AG04450 (cell line): ENCODE data around the gene PRICKLE3. TPM values are rescaled to one million over a fixed set of nuclear protein-coding genes. Genes with fewer than 3 reads are reported as not detected.

ENCODE experiments used
- CTCF ChIA-PET: fragments of 300-600, 350-600 bp; formaldehyde crosslinking; extraction: SDS; loops from one replicate; lab custom pipeline; 2022; ENCODE audit warnings: antibody characterized with exemption, inconsistent platforms; lab: Charles Lee
- POLR2A ChIA-PET: fragments of 350-600 bp; formaldehyde crosslinking; extraction: SDS; loops from one replicate; lab custom pipeline; 2021; ENCODE audit warnings: antibody characterized with exemption, inconsistent platforms; lab: Yijun Ruan, JAX
- DNase-seq: peaks from one replicate; pipeline ENCODE4 v3.0.0-alpha.2; 2011; ENCODE audit warnings: low read depth, low spot score
- H3K27ac ChIP-seq: one replicate; pipeline ENCODE4 v1.5.1; 2012; ENCODE audit warnings: low read depth, low read length, control low read depth
- H3K27me3 ChIP-seq: one replicate; pipeline ENCODE4 v1.6.0; 2012; ENCODE audit warnings: low read length; ENCODE audit not compliant: control insufficient read depth, insufficient read depth
- H3K4me3 ChIP-seq: 2 replicates; pipeline ENCODE4 v1.5.1; 2011; ENCODE audit warnings: mild to moderate bottlenecking, low read depth, low read length, control low read depth
- H3K9me3 ChIP-seq: 2 replicates; pipeline ENCODE4 v1.5.1; 2012; ENCODE audit warnings: low read length; ENCODE audit not compliant: control insufficient read depth, insufficient read depth
- polyA plus RNA-seq: library from polyadenylated mRNA; depleted of rRNA; stranded (reverse); fragments of >200 nt; gene quantifications from 2 replicates; pipeline ENCODE4 v1.2.3, GENCODE V29; 2011
- TF ChIP-seq, protein P1 (sequence below): IDR thresholded peaks from 2 replicates; pipeline ENCODE4 v1.5.1; 2011; ENCODE audit warnings: low read depth, low read length, control low read depth, inconsistent platforms

Gene PRICKLE3
- polyA plus RNA-seq, 1 experiment: 3.6 TPM

DNA sequence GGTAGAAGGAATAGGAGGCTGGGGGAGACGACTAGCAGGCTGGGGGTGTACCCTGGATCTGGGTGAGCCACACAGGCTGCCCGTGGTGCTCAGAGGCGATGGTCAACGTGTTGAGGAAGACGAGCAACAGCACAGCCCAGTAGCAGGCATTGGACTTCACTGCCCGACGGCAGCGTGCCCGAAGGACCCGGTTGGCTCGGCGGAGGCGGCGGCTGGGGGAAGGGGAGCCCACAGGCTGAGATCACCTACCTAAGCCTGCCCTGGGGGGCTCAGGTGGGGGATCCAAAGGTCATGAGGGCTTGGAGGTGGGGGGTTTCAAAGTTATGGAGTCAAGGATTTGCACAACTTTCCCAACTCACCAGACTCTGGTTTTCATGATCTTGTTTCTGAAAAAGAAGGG, 39.7 kb upstream of the PRICKLE3 start:
- POLR2A ChIA-PET: no interaction called here

DNA sequence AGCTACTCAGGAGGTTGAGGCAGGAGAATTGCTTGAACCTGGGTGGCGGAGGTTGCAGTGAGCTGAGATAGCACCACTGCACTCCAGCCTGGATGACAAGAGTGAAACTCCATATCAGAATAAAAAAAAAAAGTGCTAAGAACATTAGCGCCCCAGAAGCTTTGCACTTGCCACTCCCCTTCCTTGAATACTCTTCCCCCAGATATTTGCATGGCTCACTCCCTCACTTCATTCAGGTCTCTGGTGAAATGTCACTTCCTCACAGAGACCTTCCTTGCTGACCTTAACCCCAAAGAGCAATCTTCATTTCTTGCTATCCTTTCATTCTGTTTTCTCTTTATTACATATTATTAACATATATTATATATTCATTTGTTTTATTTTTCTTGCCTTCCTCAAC, 35.7 kb upstream of the PRICKLE3 start:
- no peak overlapping the region for H3K4me3 ChIP-seq
- POLR2A ChIA-PET: no interaction called here
- no peaks in the 10 kb centered on the region for H3K9me3 ChIP-seq
- H3K27ac ChIP-seq: no peak overlapping the region
- no peaks in the 10 kb centered on the region for H3K27me3 ChIP-seq
- DNase-seq: no peak
- TF ChIP-seq, protein P1, sequence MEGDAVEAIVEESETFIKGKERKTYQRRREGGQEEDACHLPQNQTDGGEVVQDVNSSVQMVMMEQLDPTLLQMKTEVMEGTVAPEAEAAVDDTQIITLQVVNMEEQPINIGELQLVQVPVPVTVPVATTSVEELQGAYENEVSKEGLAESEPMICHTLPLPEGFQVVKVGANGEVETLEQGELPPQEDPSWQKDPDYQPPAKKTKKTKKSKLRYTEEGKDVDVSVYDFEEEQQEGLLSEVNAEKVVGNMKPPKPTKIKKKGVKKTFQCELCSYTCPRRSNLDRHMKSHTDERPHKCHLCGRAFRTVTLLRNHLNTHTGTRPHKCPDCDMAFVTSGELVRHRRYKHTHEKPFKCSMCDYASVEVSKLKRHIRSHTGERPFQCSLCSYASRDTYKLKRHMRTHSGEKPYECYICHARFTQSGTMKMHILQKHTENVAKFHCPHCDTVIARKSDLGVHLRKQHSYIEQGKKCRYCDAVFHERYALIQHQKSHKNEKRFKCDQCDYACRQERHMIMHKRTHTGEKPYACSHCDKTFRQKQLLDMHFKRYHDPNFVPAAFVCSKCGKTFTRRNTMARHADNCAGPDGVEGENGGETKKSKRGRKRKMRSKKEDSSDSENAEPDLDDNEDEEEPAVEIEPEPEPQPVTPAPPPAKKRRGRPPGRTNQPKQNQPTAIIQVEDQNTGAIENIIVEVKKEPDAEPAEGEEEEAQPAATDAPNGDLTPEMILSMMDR: no peak
- CTCF ChIA-PET: no interaction called here

More for the DNA sequence above, 39.7 kb upstream of the PRICKLE3 start:
- Histone ChIP-seq H3K4me3 (no peak overlapping the region), H3K27me3 (no peaks in the 10 kb centered on the region), H3K9me3 (no peaks in the 10 kb centered on the region), H3K27ac (no peak overlapping the region)
- CTCF ChIA-PET: no interaction called here
- no peak for DNase-seq
- TF ChIP-seq, protein P1: no peak

DNA sequence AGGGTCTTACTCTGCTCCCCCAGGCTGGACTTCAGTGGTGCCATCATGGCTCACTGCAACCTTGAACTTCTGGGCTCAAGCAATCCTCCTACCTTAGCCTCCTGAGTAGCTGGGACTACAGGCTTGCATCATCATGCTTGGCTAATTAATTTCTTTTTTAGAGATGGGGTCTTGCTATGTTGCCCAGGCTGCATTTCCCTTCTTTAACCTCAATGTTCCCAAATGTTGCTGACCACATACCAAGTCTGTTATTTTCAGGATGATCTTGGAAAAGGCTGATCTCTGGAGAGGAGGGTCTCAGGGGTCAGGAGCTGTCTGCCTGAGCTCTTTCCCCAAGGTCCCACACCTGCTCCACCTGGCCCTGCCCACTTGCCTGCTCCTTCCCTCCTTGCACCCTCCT, 33.9 kb upstream of the PRICKLE3 start:
- CTCF ChIA-PET: no interaction called here
- no peaks in the 10 kb centered on the region for H3K27me3 ChIP-seq
- DNase-seq: no peak
- TF ChIP-seq, protein P1: no peak
- H3K9me3 ChIP-seq: no peaks in the 10 kb centered on the region
- no peak overlapping the region for H3K4me3 ChIP-seq
- no peak overlapping the region for H3K27ac ChIP-seq
- POLR2A ChIA-PET: no interaction called here

DNA sequence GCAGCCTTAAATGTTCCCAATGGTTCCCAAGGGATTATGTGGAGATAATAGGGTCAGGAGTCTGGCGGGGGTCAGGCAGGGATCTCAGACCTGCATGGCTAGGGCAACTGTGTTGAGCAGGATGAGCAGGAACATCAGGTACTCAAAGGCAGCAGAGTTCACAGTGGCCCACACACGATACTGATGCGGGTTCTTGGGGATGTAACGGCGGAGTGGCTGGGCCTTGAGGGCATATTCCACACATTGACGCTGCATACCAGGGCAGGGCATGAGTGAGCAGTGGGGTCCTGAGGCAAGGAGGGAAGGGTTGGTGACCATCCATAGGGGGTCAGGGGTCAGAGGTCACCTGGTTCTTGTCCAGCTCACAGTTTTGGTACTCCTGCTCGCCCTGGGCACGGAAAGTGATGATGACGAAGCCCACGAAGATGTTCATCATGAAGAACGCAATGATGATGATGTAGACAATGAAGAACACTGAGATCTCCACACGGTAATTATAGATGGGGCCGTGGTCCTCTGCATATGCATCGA, 28.9 kb upstream of the PRICKLE3 start:
- DNase-seq: no peak
- Histone ChIP-seq H3K9me3 (no peaks in the 10 kb centered on the region), H3K27me3 (no peaks in the 10 kb centered on the region), H3K27ac (no peak overlapping the region), H3K4me3 (no peak overlapping the region)
- CTCF ChIA-PET: no interaction called here
- TF ChIP-seq, protein P1: no peak
- POLR2A ChIA-PET: no interaction called here

DNA sequence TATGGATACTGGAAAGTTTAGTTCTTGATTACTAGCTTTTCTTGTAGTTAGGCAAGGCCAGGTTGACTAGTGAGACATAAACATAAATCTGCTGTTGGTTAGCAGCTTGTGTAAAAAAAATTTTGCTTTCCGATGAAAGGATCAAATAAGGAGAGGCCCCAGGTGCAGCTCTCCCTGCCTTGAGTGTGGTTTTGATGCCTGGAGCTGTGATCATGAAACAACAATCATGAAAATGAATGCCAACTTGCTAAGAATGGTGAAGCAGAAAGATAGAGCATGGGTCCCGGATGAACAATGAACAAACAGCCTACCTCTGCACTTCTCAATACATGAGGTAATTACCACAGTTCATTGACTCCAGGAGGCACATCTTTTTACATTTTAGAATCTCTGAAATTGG, 28.2 kb upstream of the PRICKLE3 start:
- ChIA-PET CTCF (no interaction called here), POLR2A (no interaction called here)
- no peak for DNase-seq
- TF ChIP-seq, protein P1: no peak
- Histone ChIP-seq H3K27ac (no peak overlapping the region), H3K4me3 (no peak overlapping the region), H3K9me3 (no peaks in the 10 kb centered on the region), H3K27me3 (peaks cover under 1% of the 10 kb centered on the region)
